ENCODE data around the gene PMVK.

Gene PMVK

DNA sequence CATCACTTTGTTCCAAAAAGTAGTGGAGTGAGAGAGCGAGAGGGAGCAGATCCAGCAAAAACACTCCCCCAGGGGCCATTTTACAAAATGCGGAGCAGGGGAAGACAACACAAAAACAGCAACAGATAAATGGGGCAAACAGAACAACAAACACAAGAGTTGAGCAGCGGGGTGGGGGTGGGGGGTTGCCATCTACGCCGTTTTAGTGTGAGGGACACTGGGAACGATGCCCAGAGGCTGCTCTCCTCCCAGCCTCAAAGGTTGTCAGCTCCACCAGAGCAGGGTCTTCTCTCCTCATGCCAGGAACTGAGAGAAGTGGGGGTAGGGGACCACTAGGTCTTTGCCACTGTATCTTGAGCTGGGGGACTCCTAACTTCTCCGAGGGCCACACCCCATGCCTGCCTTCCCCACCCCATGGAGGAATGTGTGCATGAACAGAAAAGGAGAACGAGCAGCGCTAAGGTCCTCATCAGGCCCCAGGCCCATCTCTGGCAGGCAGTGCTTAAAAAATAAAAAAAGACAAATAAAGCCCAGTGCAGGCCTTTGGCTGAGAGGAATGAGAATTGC is 20.7 kb upstream of the PMVK start:
- H2AK5ac ChIP-seq (ENCODE audit: low read depth, low read length), result no peak overlapping the region
- H3K14ac ChIP-seq (ENCODE audit: low read length), result no peak overlapping the region
- H3K4me3 ChIP-seq (ENCODE audit: low read length in 2 of 2), result no peak overlapping the region
- peaks cover 12% of the 10 kb centered on the region for H3K79me1 ChIP-seq (ENCODE audit: low read depth, low read length)
- no peak overlapping the region for H3K23ac ChIP-seq (ENCODE audit: low read depth, low read length, poor library complexity)
- no peak overlapping the region for H3K18ac ChIP-seq (ENCODE audit: low read length)
- H2BK15ac ChIP-seq (ENCODE audit: low read length), result peak overlapping the region; percentile 50
- H4K8ac ChIP-seq (ENCODE audit: low read depth, low read length), result no peak overlapping the region
- no peaks in the 10 kb centered on the region for H3K27me3 ChIP-seq (ENCODE audit: control insufficient read depth in 3 of 3, insufficient read depth in 3 of 3, low read depth in 1 of 3, low read length in 3 of 3)
- peak overlapping the region; percentile 26 for H2BK5ac ChIP-seq (ENCODE audit: low read length)
- no peak overlapping the region for H2BK12ac ChIP-seq (ENCODE audit: low read length)
- H3K9me3 ChIP-seq (replicated peaks in 1 of 2; ENCODE audit: control insufficient read depth in 2 of 2, insufficient read depth in 1 of 2, low read depth in 1 of 2, low read length in 2 of 2), result no peaks in the 10 kb centered on the region
- H3K4me1 ChIP-seq (ENCODE audit: control insufficient read depth in 2 of 2, insufficient read depth in 1 of 2, low read depth in 1 of 2, low read length in 2 of 2), result peaks cover 32 to 35% of the 10 kb centered on the region in 2 donors
- H3K27ac ChIP-seq (replicated peaks; ENCODE audit: low read length), result peak overlapping the region; percentile 85
- no peak overlapping the region for H3K4me2 ChIP-seq (ENCODE audit: insufficient read depth, low read length, poor library complexity, severe bottlenecking)
- WGBS, 2 donors (ENCODE audit: extremely low coverage in 2 of 2, insufficient read length in 2 of 2, insufficient replicate concordance in 1 of 2), result no CpG with 5 or more reads among the region's 9 CpGs
- H3K4ac ChIP-seq (ENCODE audit: low read length), result no peak overlapping the region
- peaks cover 15 to 33% of the 10 kb centered on the region in 2 donors for H3K36me3 ChIP-seq (replicated peaks in 1 of 2; ENCODE audit: control insufficient read depth in 2 of 2, insufficient read depth in 2 of 2, low read length in 2 of 2)
- no peak for DNase-seq (ENCODE audit: low spot score)
- H4K91ac ChIP-seq (ENCODE audit: low read depth, low read length, poor library complexity), result no peak overlapping the region
- no peak overlapping the region for H2AFZ ChIP-seq (ENCODE audit: low read length)
- H2BK120ac ChIP-seq (ENCODE audit: low read depth, low read length), result no peak overlapping the region
- no peak overlapping the region for H3K9ac ChIP-seq (ENCODE audit: low read depth, low read length, poor library complexity)

GRCh38 chr1:154956544-154956941 is 20.0 kb upstream of the PMVK start:
- Histone ChIP-seq H2BK12ac (ENCODE audit: low read length) (no peak overlapping the region), H3K27ac (replicated peaks; ENCODE audit: low read length) (peak overlapping the region; percentile 85), H2BK15ac (ENCODE audit: low read length) (no peak overlapping the region), H2AK5ac (ENCODE audit: low read depth, low read length) (peak overlapping the region; percentile 73), H4K8ac (ENCODE audit: low read depth, low read length) (no peak overlapping the region), H3K79me1 (ENCODE audit: low read depth, low read length) (peaks cover 12% of the 10 kb centered on the region), H3K4me1 (ENCODE audit: control insufficient read depth in 2 of 2, insufficient read depth in 1 of 2, low read depth in 1 of 2, low read length in 2 of 2) (peaks cover 32 to 35% of the 10 kb centered on the region in 2 donors), H3K27me3 (ENCODE audit: control insufficient read depth in 3 of 3, insufficient read depth in 3 of 3, low read depth in 1 of 3, low read length in 3 of 3) (no peaks in the 10 kb centered on the region), H3K9me3 (replicated peaks in 1 of 2; ENCODE audit: control insufficient read depth in 2 of 2, insufficient read depth in 1 of 2, low read depth in 1 of 2, low read length in 2 of 2) (no peaks in the 10 kb centered on the region), H3K18ac (ENCODE audit: low read length) (peak overlapping the region; percentile 71), H3K23ac (ENCODE audit: low read depth, low read length, poor library complexity) (no peak overlapping the region), H3K9ac (ENCODE audit: low read depth, low read length, poor library complexity) (no peak overlapping the region), H4K91ac (ENCODE audit: low read depth, low read length, poor library complexity) (no peak overlapping the region), H2BK120ac (ENCODE audit: low read depth, low read length) (no peak overlapping the region), H3K4me2 (ENCODE audit: insufficient read depth, low read length, poor library complexity, severe bottlenecking) (peak overlapping the region; percentile 67), H3K14ac (ENCODE audit: low read length) (no peak overlapping the region), H3K4ac (ENCODE audit: low read length) (peak overlapping the region; percentile 14), H3K4me3 (ENCODE audit: low read length in 2 of 2) (peak overlapping the region in 1 of 2 donors; percentile 59), H3K36me3 (replicated peaks in 1 of 2; ENCODE audit: control insufficient read depth in 2 of 2, insufficient read depth in 2 of 2, low read length in 2 of 2) (peaks cover 15 to 37% of the 10 kb centered on the region in 2 donors), H2AFZ (ENCODE audit: low read length) (peak overlapping the region; percentile 83), H2BK5ac (ENCODE audit: low read length) (peak overlapping the region; percentile 26)
- DNase-seq (ENCODE audit: low spot score), result no peak
- no CpG with 5 or more reads among the region's 6 CpGs for WGBS, 2 donors (ENCODE audit: extremely low coverage in 2 of 2, insufficient read length in 2 of 2, insufficient replicate concordance in 1 of 2)

- H3K14ac ChIP-seq (ENCODE audit: low read length), result no peak within 1 kb of the TSS
- no peak within 1 kb of the TSS for H3K23ac ChIP-seq (ENCODE audit: low read depth, low read length, poor library complexity)
- H2BK5ac ChIP-seq (ENCODE audit: low read length), result peak within 1 kb of the TSS; percentile 26
- H3K9me3 ChIP-seq (replicated peaks in 1 of 2; ENCODE audit: control insufficient read depth in 2 of 2, insufficient read depth in 1 of 2, low read depth in 1 of 2, low read length in 2 of 2), result no peaks in the 10 kb centered on the region
- H2BK12ac ChIP-seq (ENCODE audit: low read length), result no peak within 1 kb of the TSS
- no peak within 1 kb of the TSS for H2BK15ac ChIP-seq (ENCODE audit: low read length)
- DNase-seq (ENCODE audit: low spot score), result peak; percentile 97
- H3K4me1 ChIP-seq (ENCODE audit: control insufficient read depth in 2 of 2, insufficient read depth in 1 of 2, low read depth in 1 of 2, low read length in 2 of 2), result peaks cover 32 to 35% of the 10 kb centered on the region in 2 donors
- WGBS, 2 donors (ENCODE audit: extremely low coverage in 2 of 2, insufficient read length in 2 of 2, insufficient replicate concordance in 1 of 2), result no CpG with 5 or more reads among the region's 18 CpGs
- peak within 1 kb of the TSS; percentile 78 for H3K18ac ChIP-seq (ENCODE audit: low read length)
- H2AFZ ChIP-seq (ENCODE audit: low read length), result peak within 1 kb of the TSS; percentile 83
- H4K8ac ChIP-seq (ENCODE audit: low read depth, low read length), result no peak within 1 kb of the TSS
- no peak within 1 kb of the TSS for H4K91ac ChIP-seq (ENCODE audit: low read depth, low read length, poor library complexity)
- H3K4me3 ChIP-seq (ENCODE audit: low read length in 2 of 2), result peak within 1 kb of the TSS; percentile 59 to 84
- no peaks in the 10 kb centered on the region for H3K27me3 ChIP-seq (ENCODE audit: control insufficient read depth in 3 of 3, insufficient read depth in 3 of 3, low read depth in 1 of 3, low read length in 3 of 3)
- H3K36me3 ChIP-seq (replicated peaks in 1 of 2; ENCODE audit: control insufficient read depth in 2 of 2, insufficient read depth in 2 of 2, low read length in 2 of 2), result peaks cover 20 to 43% of the 10 kb centered on the region in 2 donors
- peak within 1 kb of the TSS; percentile 14 for H3K4ac ChIP-seq (ENCODE audit: low read length)
- peak within 1 kb of the TSS; percentile 97 for H3K27ac ChIP-seq (replicated peaks; ENCODE audit: low read length)
- peak within 1 kb of the TSS; percentile 73 for H2AK5ac ChIP-seq (ENCODE audit: low read depth, low read length)
- H3K79me1 ChIP-seq (ENCODE audit: low read depth, low read length), result peaks cover 12% of the 10 kb centered on the region
- H3K9ac ChIP-seq (ENCODE audit: low read depth, low read length, poor library complexity), result peak within 1 kb of the TSS; percentile 46
- H2BK120ac ChIP-seq (ENCODE audit: low read depth, low read length), result no peak within 1 kb of the TSS
- H3K4me2 ChIP-seq (ENCODE audit: insufficient read depth, low read length, poor library complexity, severe bottlenecking), result peak within 1 kb of the TSS; percentile 76
These were observed 19.4 kb upstream of the PMVK start, which contains the start of gene PBXIP1 for GRCh38 chr1:154955718-154956543. Gene PBXIP1, minus strand, starts transcription at chr1:154956099. Its CDS starts 2,378 bp downstream, at chr1:154953721.

Measured in neuronal stem cell (in vitro differentiated cells).